Esophagus squamous epithelium (tissue), 5 donors: ENCODE data around the gene LTB4R2. TPM values are rescaled to one million over a fixed set of nuclear protein-coding genes. Genes with fewer than 3 reads are reported as not detected.

Source experiments
- DNase-seq: peaks from one replicate; lab custom pipeline; 2025; lab: John Stamatoyannopoulos, UW
- H3K27ac ChIP-seq, 4 donors: fragments of 200-600 bp; sonication (generic); one replicate each; pipeline ENCODE4 v1.5.1; 2016 to 2019; ENCODE audit warnings: mild to moderate bottlenecking in 1 of 4
- H3K27me3 ChIP-seq, 4 donors: fragments of 200-600 bp; sonication (generic); 1 replicate in 3 of 4; 2 replicates in 1 of 4; pipeline versions ENCODE4 v1.5.1 to v1.6.0; 2017 to 2021; ENCODE audit warnings: antibody characterized with exemption in 1 of 4
- H3K36me3 ChIP-seq, 3 donors: fragments of 200-600 bp; sonication (generic); one replicate each; pipeline ENCODE4 v1.5.1; 2016 to 2019
- H3K4me1 ChIP-seq, 3 donors: fragments of 200-600 bp; sonication (generic); one replicate each; pipeline ENCODE4 v1.5.1; 2017 to 2019
- H3K4me3 ChIP-seq, 4 donors: fragments of 200-600 bp; sonication (generic); 1 replicate in 3 of 4; 2 replicates in 1 of 4; pipeline ENCODE4 v1.5.1; 2016 to 2019; ENCODE audit warnings: mild to moderate bottlenecking in 2 of 4, moderate library complexity in 1 of 4
- H3K9me3 ChIP-seq, 3 donors: fragments of 200-600 bp; sonication (generic); one replicate each; pipeline ENCODE4 v1.5.1; 2016 to 2019
- POLR2A ChIP-seq, 4 donors: fragments of 450-650 bp; IDR thresholded peaks; one replicate each; pipeline ENCODE4 v1.6.1; 2017; ENCODE audit warnings: antibody characterized with exemption in 4 of 4, mild to moderate bottlenecking in 4 of 4, moderate library complexity in 3 of 4
- WGBS, 2 donors: methylation state at CpG; one replicate each; pipeline ENCODE4 v1.1.5; 2018; 5-methylcytosine and 5-hydroxymethylcytosine counted together
- intact Hi-C: fragments of 100-400 bp; cut with DNase I; formaldehyde crosslinking; loops from one replicate; pipeline ENCODE4 v1.15.0; 2022
- small RNA-seq, 4 donors: library from RNA; depleted of rRNA; stranded (forward); fragments of <200 nt; gene quantifications; one replicate each; pipeline ENCODE3, GENCODE V24; 2016
- total RNA-seq, 4 donors: library from RNA; depleted of rRNA; stranded (reverse); fragments of >200 nt; gene quantifications; one replicate each; pipeline ENCODE4 v1.1.0, GENCODE V29; 2016
- TF ChIP-seq, protein P1 (sequence below), 6 experiments: fragments of 450-650 bp in 4 of 6; fragments of 200-600 bp in 2 of 6; sonication (generic) in 2 of 6; IDR thresholded peaks; one replicate each; pipeline ENCODE4 v1.5.1; 2016 to 2019; ENCODE audit warnings: antibody characterized with exemption in 6 of 6, mild to moderate bottlenecking in 4 of 6, moderate library complexity in 4 of 6
- donor health status: DM: yes; HTN: yes; CAD: no.

The LTB4R2 gene
- total RNA-seq, 4 donors from 2014 or later, result 66.0 to 169 (median 123) TPM

DNA sequence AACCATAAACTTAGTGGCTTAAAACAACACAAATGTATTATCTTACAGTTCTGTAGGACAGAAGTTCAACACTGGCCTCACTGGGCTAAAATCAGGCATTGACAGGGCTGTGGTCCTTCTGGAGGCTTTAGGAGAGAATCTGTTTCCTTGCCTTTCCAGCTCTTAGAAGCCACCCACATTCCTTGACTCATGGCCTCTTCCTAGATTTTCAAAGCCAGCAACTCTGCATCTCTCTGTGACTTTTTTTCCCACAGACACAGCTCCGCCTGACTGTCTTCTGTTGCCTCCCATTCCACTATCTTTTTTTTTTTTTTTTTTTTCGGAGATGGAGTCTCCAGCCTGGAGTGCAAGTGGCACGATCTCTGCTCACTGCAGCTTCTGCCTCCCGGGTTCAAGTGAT is 46.3 kb downstream of the LTB4R2 start:
- DNase-seq, result no peak
- WGBS, 2 donors, result 89 to 94% methylated on average over 4 of the region's 4 CpGs
- no peak overlapping the region for H3K4me3 ChIP-seq
- H3K9me3 ChIP-seq, result no peaks in the 10 kb centered on the region
- intact Hi-C loops, result no loop called here
- no peaks in the 10 kb centered on the region for H3K36me3 ChIP-seq
- H3K27me3 ChIP-seq, result peaks cover 0 to 3% (median 0%) of the 10 kb centered on the region in 4 donors
- no peak for TF ChIP-seq POLR2A (IDR thresholded peaks at IDR 0.05)
- H3K27ac ChIP-seq, result no peak overlapping the region
- H3K4me1 ChIP-seq, result peaks cover 0 to 13% (median 12%) of the 10 kb centered on the region in 3 donors

DNA sequence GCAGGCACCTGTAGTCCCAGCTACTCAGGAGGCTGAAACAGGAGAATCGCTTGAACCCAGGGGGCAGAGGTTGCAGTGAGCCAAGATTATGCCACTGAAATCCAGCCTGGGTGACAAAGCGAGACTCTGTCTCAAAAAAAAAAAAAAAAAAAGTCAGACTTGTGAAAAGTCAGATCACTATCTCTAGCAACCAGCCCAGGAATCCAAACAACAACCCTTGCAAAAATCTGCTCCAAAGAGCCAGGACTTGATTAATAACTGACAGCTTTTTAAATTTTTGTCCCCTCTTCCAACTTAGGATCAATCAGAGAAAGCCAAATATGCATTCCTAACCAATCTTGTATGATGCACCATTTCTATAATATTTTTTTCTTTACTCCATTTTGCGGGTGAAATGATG is 50.3 kb downstream of the LTB4R2 start:
- Histone ChIP-seq H3K4me1 (peaks cover 0 to 6% (median 3%) of the 10 kb centered on the region in 3 donors), H3K27ac (no peak overlapping the region), H3K4me3 (no peak overlapping the region), H3K36me3 (no peaks in the 10 kb centered on the region), H3K9me3 (no peaks in the 10 kb centered on the region), H3K27me3 (no peaks in the 10 kb centered on the region)
- no peak for DNase-seq
- intact Hi-C loops, result no loop called here
- TF ChIP-seq, protein P1, sequence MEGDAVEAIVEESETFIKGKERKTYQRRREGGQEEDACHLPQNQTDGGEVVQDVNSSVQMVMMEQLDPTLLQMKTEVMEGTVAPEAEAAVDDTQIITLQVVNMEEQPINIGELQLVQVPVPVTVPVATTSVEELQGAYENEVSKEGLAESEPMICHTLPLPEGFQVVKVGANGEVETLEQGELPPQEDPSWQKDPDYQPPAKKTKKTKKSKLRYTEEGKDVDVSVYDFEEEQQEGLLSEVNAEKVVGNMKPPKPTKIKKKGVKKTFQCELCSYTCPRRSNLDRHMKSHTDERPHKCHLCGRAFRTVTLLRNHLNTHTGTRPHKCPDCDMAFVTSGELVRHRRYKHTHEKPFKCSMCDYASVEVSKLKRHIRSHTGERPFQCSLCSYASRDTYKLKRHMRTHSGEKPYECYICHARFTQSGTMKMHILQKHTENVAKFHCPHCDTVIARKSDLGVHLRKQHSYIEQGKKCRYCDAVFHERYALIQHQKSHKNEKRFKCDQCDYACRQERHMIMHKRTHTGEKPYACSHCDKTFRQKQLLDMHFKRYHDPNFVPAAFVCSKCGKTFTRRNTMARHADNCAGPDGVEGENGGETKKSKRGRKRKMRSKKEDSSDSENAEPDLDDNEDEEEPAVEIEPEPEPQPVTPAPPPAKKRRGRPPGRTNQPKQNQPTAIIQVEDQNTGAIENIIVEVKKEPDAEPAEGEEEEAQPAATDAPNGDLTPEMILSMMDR (IDR thresholded peaks at IDR 0.05), result no peak
- TF ChIP-seq POLR2A (IDR thresholded peaks at IDR 0.05), result no peak
- WGBS, 2 donors, result 85 to 95% methylated on average over 3 of the region's 3 CpGs

DNA sequence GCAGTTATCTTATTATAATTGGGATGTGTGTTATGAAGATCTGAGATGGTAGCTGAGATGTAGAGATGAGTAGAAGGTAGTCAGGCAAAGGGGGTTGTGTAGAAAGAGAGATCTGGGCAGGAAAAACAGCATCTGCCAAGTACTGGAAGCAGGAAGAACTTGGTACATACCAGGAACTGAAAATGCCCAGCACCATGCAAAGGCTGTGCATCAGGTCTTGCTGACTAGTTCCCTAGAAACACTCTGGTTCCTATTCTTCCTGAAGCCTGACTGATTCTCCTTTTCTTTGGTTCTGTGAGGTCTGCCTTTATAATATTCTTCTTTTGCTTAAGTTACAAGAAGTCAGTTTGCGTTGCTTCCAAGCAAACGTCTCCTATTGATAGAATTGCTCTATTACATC is 51.4 kb downstream of the LTB4R2 start:
- 75 to 91% methylated on average over 2 of the region's 2 CpGs for WGBS, 2 donors
- Histone ChIP-seq H3K27ac (no peak overlapping the region), H3K4me3 (no peak overlapping the region), H3K4me1 (peaks cover 6 to 16% (median 13%) of the 10 kb centered on the region in 3 donors), H3K9me3 (no peaks in the 10 kb centered on the region), H3K27me3 (no peaks in the 10 kb centered on the region), H3K36me3 (no peaks in the 10 kb centered on the region)
- intact Hi-C loops, result no loop called here
- TF ChIP-seq, protein P1 (IDR thresholded peaks at IDR 0.05), result no peak
- TF ChIP-seq POLR2A (IDR thresholded peaks at IDR 0.05), result no peak
- no peak for DNase-seq

Small RNAs within 50 kb of the gene (small RNA-seq; reads per million reads assigned to genes)
- gene RF00026, result 0 reads per million in 4 donors

Other genes with a start within 250 kb of the LTB4R2 start
- gene CPNE6, start 238.6 kb upstream of the LTB4R2 start, total RNA-seq, result not detected
- gene PCK2, start 215.8 kb upstream of the LTB4R2 start, total RNA-seq, result 10 to 100 TPM; 10.5 to 13.5 (median 12.8) TPM
- gene DCAF11, start 195.4 kb upstream of the LTB4R2 start, total RNA-seq, result 100 to 1,000 TPM in 1 of 4 donors, 10 to 100 TPM in 3; 55.4 to 114 (median 79.3) TPM
- gene NRL, start 195.2 kb upstream of the LTB4R2 start, total RNA-seq, result 1 to 10 TPM in 3 of 4 donors, under 1 TPM in 1; 0.79 to 4.5 (median 3.3) TPM
- 1 to 10 TPM in 1 of 4 donors, under 1 TPM in 2, not detected in 1; 0.42 to 3.7 (median 0.95) TPM for gene FITM1, start 179.5 kb upstream of the LTB4R2 start, total RNA-seq
- gene PSME1, start 173.9 kb upstream of the LTB4R2 start, total RNA-seq, result 100 to 1,000 TPM; 100 to 256 (median 116) TPM
- gene EMC9, start 168.5 kb upstream of the LTB4R2 start, total RNA-seq, result 10 to 100 TPM in 3 of 4 donors, 1 to 10 TPM in 1; 6.0 to 12.1 (median 10.9) TPM
- 100 to 1,000 TPM in 1 of 4 donors, 10 to 100 TPM in 3; 44.4 to 110 (median 77.2) TPM for gene PSME2, start 163.5 kb upstream of the LTB4R2 start, total RNA-seq
- gene RNF31, start 162.6 kb upstream of the LTB4R2 start, total RNA-seq, result 10 to 100 TPM; 26.8 to 35.6 (median 32.4) TPM
- gene IRF9, start 148.9 kb upstream of the LTB4R2 start, total RNA-seq, result 10 to 100 TPM; 21.9 to 52.2 (median 45.9) TPM
- 1 to 10 TPM in 3 of 4 donors, under 1 TPM in 1; 0.47 to 7.4 (median 3.0) TPM for gene REC8, start 138.1 kb upstream of the LTB4R2 start, total RNA-seq
- gene IPO4, start 121.3 kb upstream of the LTB4R2 start, total RNA-seq, result 10 to 100 TPM; 32.9 to 55.1 (median 40.4) TPM
- 10 to 100 TPM; 36.4 to 51.3 (median 44.6) TPM for gene TM9SF1, start 114.7 kb upstream of the LTB4R2 start, total RNA-seq
- gene TSSK4, start 104.4 kb upstream of the LTB4R2 start, total RNA-seq, result not detected
- gene CHMP4A, start 96.7 kb upstream of the LTB4R2 start, total RNA-seq, result 10 to 100 TPM; 23.6 to 80.7 (median 62.8) TPM
- 10 to 100 TPM in 2 of 4 donors, 1 to 10 TPM in 2; 1.4 to 12.4 (median 8.6) TPM for gene MDP1, start 94.1 kb upstream of the LTB4R2 start, total RNA-seq
- gene NEDD8, start 77.8 kb upstream of the LTB4R2 start, total RNA-seq, result 100 to 1,000 TPM in 3 of 4 donors, 10 to 100 TPM in 1; 93.1 to 182 (median 121) TPM
- 10 to 100 TPM; 18.5 to 47.7 (median 33.1) TPM for gene GMPR2, start 77.2 kb upstream of the LTB4R2 start, total RNA-seq
- 10 to 100 TPM; 46.3 to 94.3 (median 56.1) TPM for gene TINF2, start 67.5 kb upstream of the LTB4R2 start, total RNA-seq
- 1,000 to 10,000 TPM in 2 of 4 donors, 100 to 1,000 TPM in 2; 566 to 1,879 (median 1,037) TPM for gene TGM1, start 47.0 kb upstream of the LTB4R2 start, total RNA-seq
- 100 to 1,000 TPM in 2 of 4 donors, 10 to 100 TPM in 2; 68.9 to 171 (median 108) TPM for gene RABGGTA, start 38.5 kb upstream of the LTB4R2 start, total RNA-seq
- gene DHRS1, start 10.4 kb upstream of the LTB4R2 start, total RNA-seq, result 100 to 1,000 TPM in 2 of 4 donors, 10 to 100 TPM in 2; 81.6 to 164 (median 101) TPM
- gene NOP9, start 10.3 kb upstream of the LTB4R2 start, total RNA-seq, result 10 to 100 TPM; 18.0 to 29.8 (median 25.0) TPM
- gene CIDEB, start 2.2 kb upstream of the LTB4R2 start, total RNA-seq, result 10 to 100 TPM; 18.3 to 41.4 (median 30.4) TPM
- 10 to 100 TPM; 47.9 to 99.9 (median 85.4) TPM for gene LTB4R, start 1.4 kb downstream of the LTB4R2 start, total RNA-seq
- gene ADCY4, start 24.9 kb downstream of the LTB4R2 start, total RNA-seq, result 10 to 100 TPM in 2 of 4 donors, 1 to 10 TPM in 2; 3.1 to 23.1 (median 11.7) TPM
- 10 to 100 TPM; 10.3 to 21.4 (median 12.7) TPM for gene RIPK3, start 29.9 kb downstream of the LTB4R2 start, total RNA-seq
- 10 to 100 TPM in 2 of 4 donors, 1 to 10 TPM in 2; 2.7 to 22.5 (median 9.2) TPM for gene NFATC4, start 58.0 kb downstream of the LTB4R2 start, total RNA-seq
- gene NYNRIN, start 88.9 kb downstream of the LTB4R2 start, total RNA-seq, result 10 to 100 TPM in 3 of 4 donors, 1 to 10 TPM in 1; 4.7 to 14.7 (median 11.8) TPM
- gene CBLN3, start 119.5 kb downstream of the LTB4R2 start, total RNA-seq, result under 1 TPM in 3 of 4 donors, not detected in 1; 0.13 to 0.95 (median 0.85) TPM
- gene KHNYN, start 119.8 kb downstream of the LTB4R2 start, total RNA-seq, result 10 to 100 TPM; 35.6 to 68.9 (median 42.9) TPM
- 10 to 100 TPM; 16.1 to 36.0 (median 20.4) TPM for gene SDR39U1, start 132.6 kb downstream of the LTB4R2 start, total RNA-seq
- 1 to 10 TPM in 1 of 4 donors, under 1 TPM in 1, not detected in 2; 0.53 to 2.7 TPM for gene CMA1, start 198.1 kb downstream of the LTB4R2 start, total RNA-seq